GM18499 (cell line): Measurements from ENCODE around the gene OR2A1.
"Not testable (repeated sequence)": the region's sequence is repeated elsewhere in the genome, so short reads cannot be mapped to it uniquely, and the experiment has no call there.

Source experiments
- ATAC-seq: cut with Tn5 transposase; IDR thresholded peaks from one replicate; pipeline ENCODE4 v1.9.1; 2021; ENCODE audit warnings: moderate number of reproducible peaks; ENCODE audit not compliant: insufficient read depth, unreplicated experiment

The OR2A1 gene

GRCh38 chr7:144321677-144322206 is 9.5 kb downstream of the OR2A1 start:
- not testable (repeated sequence) for ATAC-seq

- ATAC-seq: not testable (repeated sequence)
Measured at GRCh38 chr7:144323359-144323758, 11.1 kb downstream of the OR2A1 start.

GRCh38 chr7:144325868-144326267 is 13.6 kb downstream of the OR2A1 start:
- not testable (repeated sequence) for ATAC-seq

GRCh38 chr7:144330044-144330443 is 17.8 kb downstream of the OR2A1 start:
- ATAC-seq: not testable (repeated sequence)

- not testable (repeated sequence) for ATAC-seq
Measured at GRCh38 chr7:144331221-144331995, 19.2 kb downstream of the OR2A1 start.

GRCh38 chr7:144331996-144332288 is 19.7 kb downstream of the OR2A1 start:
- not testable (repeated sequence) for ATAC-seq

- ATAC-seq: peak; percentile 34
Measured at GRCh38 chr7:144348625-144349024, 36.4 kb downstream of the OR2A1 start.

- ATAC-seq: not testable (repeated sequence)
Measured at GRCh38 chr7:144351667-144352066, 39.4 kb downstream of the OR2A1 start.

- peak; percentile 45 for ATAC-seq
Measured at GRCh38 chr7:144355176-144355822, 43.1 kb downstream of the OR2A1 start, which contains the start of gene ARHGEF5. ARHGEF5 (plus strand) TSS chr7:144355402; CDS start chr7:144362670, 7,268 bp downstream.

GRCh38 chr7:144356185-144356584 is 44.0 kb downstream of the OR2A1 start:
- not testable (repeated sequence) for ATAC-seq

GRCh38 chr7:144356860-144357259 is 44.6 kb downstream of the OR2A1 start:
- ATAC-seq: not testable (repeated sequence)

GRCh38 chr7:144362061-144362460 is 49.8 kb downstream of the OR2A1 start:
- ATAC-seq: not testable (repeated sequence)

GRCh38 chr7:144365523-144365922 is 53.3 kb downstream of the OR2A1 start:
- ATAC-seq: not testable (repeated sequence)

GRCh38 chr7:144367250-144367649 is 55.0 kb downstream of the OR2A1 start:
- not testable (repeated sequence) for ATAC-seq

GRCh38 chr7:144369221-144369620 is 57.0 kb downstream of the OR2A1 start:
- ATAC-seq: not testable (repeated sequence)
